Smooth muscle cell (in vitro differentiated cells): ENCODE results near the gene GTF2F2. TPM values are rescaled to one million over a fixed set of nuclear protein-coding genes. Genes with fewer than 3 reads are reported as not detected.

Experiments
- DNase-seq: peaks from one replicate; lab custom pipeline; 2025; ENCODE audit not compliant: unreplicated experiment; lab: John Stamatoyannopoulos, UW
- H2AFZ ChIP-seq: fragments of 200-600 bp; sonication (generic); 2 replicates; pipeline ENCODE4 v1.6.0; 2016; ENCODE audit warnings: antibody characterized with exemption, low read depth, mild to moderate bottlenecking
- H3F3A ChIP-seq: fragments of 200-600 bp; sonication (generic); 2 replicates; pipeline ENCODE4 v1.6.0; 2017; ENCODE audit warnings: antibody characterized with exemption, low read depth
- H3K27ac ChIP-seq: fragments of 200-600 bp; sonication (generic); 2 replicates; pipeline ENCODE4 v1.5.1; 2016; ENCODE audit warnings: low read depth, mild to moderate bottlenecking
- H3K27me3 ChIP-seq: fragments of 200-600 bp; sonication (generic); 2 replicates; pipeline ENCODE4 v1.6.1; 2016; ENCODE audit warnings: low read depth, mild to moderate bottlenecking
- H3K36me3 ChIP-seq: fragments of 200-600 bp; sonication (generic); 2 replicates; pipeline ENCODE4 v1.5.1; 2016; ENCODE audit warnings: low read depth
- H3K4me1 ChIP-seq: fragments of 200-600 bp; sonication (generic); 2 replicates; pipeline ENCODE4 v1.5.1; 2016; ENCODE audit warnings: low read depth
- H3K4me2 ChIP-seq: fragments of 200-600 bp; sonication (generic); 2 replicates; pipeline ENCODE4 v1.6.0; 2016; ENCODE audit warnings: mild to moderate bottlenecking
- H3K4me3 ChIP-seq: fragments of 200-600 bp; sonication (generic); 2 replicates; pipeline ENCODE4 v1.5.1; 2016; ENCODE audit warnings: mild to moderate bottlenecking
- H3K79me2 ChIP-seq: fragments of 200-600 bp; sonication (generic); 2 replicates; pipeline ENCODE4 v1.6.0; 2016; ENCODE audit warnings: low read depth, mild to moderate bottlenecking
- H3K9ac ChIP-seq: fragments of 200-600 bp; sonication (generic); 2 replicates; pipeline ENCODE4 v1.6.0; 2016; ENCODE audit warnings: low read depth
- H3K9me3 ChIP-seq: fragments of 200-600 bp; sonication (generic); replicated peaks from 2 replicates; pipeline ENCODE4 v1.5.1; 2016; ENCODE audit warnings: low read depth
- H4K20me1 ChIP-seq: fragments of 200-600 bp; sonication (generic); 2 replicates; pipeline ENCODE4 v1.6.0; 2016; ENCODE audit warnings: low read depth
- CTCF ChIP-seq: fragments of 200-600 bp; sonication (generic); IDR thresholded peaks from 2 replicates; pipeline ENCODE4 v1.5.1; 2017; ENCODE audit warnings: borderline replicate concordance, mild to moderate bottlenecking, antibody characterized with exemption; ENCODE audit not compliant: insufficient read depth, poor library complexity, severe bottlenecking
- WGBS: methylation state at CpG from one replicate; pipeline ENCODE4 v1.1.7; 2016; ENCODE audit warnings: low lambda C conversion rate; 5-methylcytosine and 5-hydroxymethylcytosine counted together
- polyA plus RNA-seq: library from polyadenylated mRNA; unstranded; fragments of >200 nt; fragmentation: Nextera tagmentation; extraction: Ambion mirVana; gene quantifications from 2 replicates; pipeline ENCODE4 v1.2.1, GENCODE V29; 2016
- total RNA-seq: library from RNA; depleted of rRNA; stranded (reverse); fragments of >200 nt; gene quantifications from 2 replicates; pipeline ENCODE4 v1.2.3, GENCODE V29; 2014

The GTF2F2 gene
- total and polyA plus RNA-seq, 2 experiments from 2014 or later: 11.2 to 28.1 TPM

GRCh38 chr13:45305079-45305478, 184.8 kb downstream of the GTF2F2 start:
- Histone ChIP-seq H3K79me2 (no peaks in the 10 kb centered on the region), H3K27ac (no peak overlapping the region), H3K4me3 (no peak overlapping the region), H3K4me1 (no peaks in the 10 kb centered on the region), H3K36me3 (no peaks in the 10 kb centered on the region), H2AFZ (no peak overlapping the region), H3K4me2 (no peak overlapping the region), H3F3A (no peaks in the 10 kb centered on the region), H4K20me1 (no peaks in the 10 kb centered on the region), H3K27me3 (peaks cover 11% of the 10 kb centered on the region), H3K9ac (no peak overlapping the region), H3K9me3 (no peaks in the 10 kb centered on the region)
- no peak for TF ChIP-seq CTCF
- DNase-seq: no peak
- WGBS: 84% methylated on average over 5 of the region's 5 CpGs

GRCh38 chr13:45306966-45307365, 186.7 kb downstream of the GTF2F2 start:
- no peak overlapping the region for H3K4me3 ChIP-seq
- no peak overlapping the region for H3K27ac ChIP-seq
- H3K9ac ChIP-seq: no peak overlapping the region
- H2AFZ ChIP-seq: no peak overlapping the region
- H3K79me2 ChIP-seq: no peaks in the 10 kb centered on the region
- H3K27me3 ChIP-seq: peaks cover 4% of the 10 kb centered on the region
- no peaks in the 10 kb centered on the region for H4K20me1 ChIP-seq
- no peak for TF ChIP-seq CTCF
- H3K4me1 ChIP-seq: no peaks in the 10 kb centered on the region
- H3K4me2 ChIP-seq: no peak overlapping the region
- no peaks in the 10 kb centered on the region for H3K9me3 ChIP-seq
- no peaks in the 10 kb centered on the region for H3F3A ChIP-seq
- H3K36me3 ChIP-seq: no peaks in the 10 kb centered on the region
- DNase-seq: no peak

GRCh38 chr13:45310341-45311131, 190.2 kb downstream of the GTF2F2 start:
- H3K4me1 ChIP-seq: no peaks in the 10 kb centered on the region
- H3K79me2 ChIP-seq: no peaks in the 10 kb centered on the region
- no peaks in the 10 kb centered on the region for H4K20me1 ChIP-seq
- no peaks in the 10 kb centered on the region for H3K27me3 ChIP-seq
- no peaks in the 10 kb centered on the region for H3K36me3 ChIP-seq
- no peak overlapping the region for H3K27ac ChIP-seq
- TF ChIP-seq CTCF: no peak
- peak overlapping the region; percentile 90 for H3K4me2 ChIP-seq
- H3F3A ChIP-seq: no peaks in the 10 kb centered on the region
- no peak overlapping the region for H2AFZ ChIP-seq
- H3K9ac ChIP-seq: no peak overlapping the region
- peak overlapping the region; percentile 57 for H3K4me3 ChIP-seq
- DNase-seq: no peak
- no peaks in the 10 kb centered on the region for H3K9me3 ChIP-seq
- 37% methylated on average over 15 of the region's 15 CpGs for WGBS

- no peak for TF ChIP-seq CTCF
- Histone ChIP-seq H3K9ac (no peak overlapping the region), H3K4me1 (no peaks in the 10 kb centered on the region), H3K4me3 (no peak overlapping the region), H3K27me3 (no peaks in the 10 kb centered on the region), H3K27ac (no peak overlapping the region), H4K20me1 (no peaks in the 10 kb centered on the region), H3F3A (no peaks in the 10 kb centered on the region), H2AFZ (no peak overlapping the region), H3K9me3 (no peaks in the 10 kb centered on the region), H3K79me2 (no peaks in the 10 kb centered on the region), H3K36me3 (no peaks in the 10 kb centered on the region), H3K4me2 (no peak overlapping the region)
- DNase-seq: no peak
- WGBS: 98% methylated on average over 9 of the region's 10 CpGs
These were observed 194.5 kb downstream of the GTF2F2 start for GRCh38 chr13:45314822-45315221.
